HEK293 (cell line): ENCODE results near the gene TXNDC11.
A peak's percentile ranks its signal among the peaks of the same experiment; 100 is the strongest.

ENCODE experiments used
- CTCF ChIA-PET: fragments of 350-600 bp; formaldehyde crosslinking; extraction: SDS; loops from one replicate; lab custom pipeline; 2021; ENCODE audit warnings: antibody characterized with exemption; lab: Yijun Ruan, JAX
- POLR2A ChIA-PET: fragments of 300-600 bp; formaldehyde crosslinking; extraction: SDS; loops from one replicate; lab custom pipeline; 2020; ENCODE audit warnings: antibody characterized with exemption, inconsistent platforms; lab: Yijun Ruan, JAX
- H3K27ac ChIP-seq: fragments of 200-500 bp; sonication (Bioruptor generic); 2 replicates; pipeline ENCODE4 v1.5.1; 2014; ENCODE audit warnings: low read depth, low read length, control low read depth, inconsistent platforms; ENCODE audit errors: extremely low read depth
- H3K36me3 ChIP-seq, 2 experiments: fragments of 200-500 bp in 1 of 2; sonication (Bioruptor generic) in 1 of 2; 1 replicate in 1 of 2; 2 replicates in 1 of 2; pipeline ENCODE4 v1.5.1; 2014 to 2017; ENCODE audit warnings: inconsistent platforms in 2 of 2, low read length in 2 of 2; ENCODE audit not compliant: control insufficient read depth in 2 of 2, insufficient read depth in 1 of 2
- H3K4me1 ChIP-seq: fragments of 200-500 bp; sonication (Bioruptor generic); 2 replicates; pipeline ENCODE4 v1.5.1; 2014; ENCODE audit warnings: mild to moderate bottlenecking, low read length, inconsistent platforms; ENCODE audit not compliant: control insufficient read depth, insufficient read depth
- H3K4me3 ChIP-seq: 2 replicates; pipeline ENCODE4 v1.5.1; 2011; ENCODE audit warnings: low read depth, mild to moderate bottlenecking, control low read depth, low read length, moderate library complexity
- H3K9me3 ChIP-seq: fragments of 200-500 bp; sonication (Bioruptor generic); 2 replicates; pipeline ENCODE4 v1.5.1; 2014; ENCODE audit warnings: low read depth, low read length, inconsistent platforms; ENCODE audit not compliant: control insufficient read depth, insufficient read depth
- EGR2 ChIP-seq: fragments of 450-650 bp; formaldehyde crosslinking; IDR thresholded peaks from 2 replicates; pipeline ENCODE4 v1.5.1; 2016; ENCODE audit warnings: low read depth, missing biosample characterization, missing genetic modification characterization
- GLI4 ChIP-seq: fragments of 450-650 bp; formaldehyde crosslinking; IDR thresholded peaks from 2 replicates; pipeline ENCODE4 v1.5.1; 2016; ENCODE audit warnings: missing biosample characterization, missing genetic modification characterization
- GLIS1 ChIP-seq: fragments of 450-650 bp; formaldehyde crosslinking; IDR thresholded peaks from 2 replicates; pipeline ENCODE4 v1.5.1; 2016; ENCODE audit warnings: missing biosample characterization, missing genetic modification characterization
- GLIS2 ChIP-seq: fragments of 450-650 bp; formaldehyde crosslinking; IDR thresholded peaks from 2 replicates; pipeline ENCODE4 v1.5.1; 2016; ENCODE audit warnings: missing biosample characterization, missing genetic modification characterization
- HIC1 ChIP-seq: fragments of 450-650 bp; formaldehyde crosslinking; IDR thresholded peaks from 2 replicates; pipeline ENCODE4 v1.5.1; 2016; ENCODE audit warnings: missing biosample characterization, missing genetic modification characterization
- HOXC10 ChIP-seq: sonication (generic); formaldehyde crosslinking; IDR thresholded peaks from 2 replicates; pipeline ENCODE4 v1.8.1; 2023; ENCODE audit warnings: mild to moderate bottlenecking, missing genetic modification reagents
- SCRT1 ChIP-seq: fragments of 450-650 bp; formaldehyde crosslinking; IDR thresholded peaks from 2 replicates; pipeline ENCODE4 v1.5.1; 2016; ENCODE audit warnings: missing biosample characterization, missing genetic modification characterization, borderline replicate concordance
- SP3 ChIP-seq: fragments of 450-650 bp; formaldehyde crosslinking; IDR thresholded peaks from 2 replicates; pipeline ENCODE4 v1.5.1; 2016; ENCODE audit warnings: missing biosample characterization, missing genetic modification characterization
- YY1 ChIP-seq: fragments of 450-650 bp; formaldehyde crosslinking; IDR thresholded peaks from 2 replicates; pipeline ENCODE4 v1.5.1; 2018; ENCODE audit warnings: missing biosample characterization, missing genetic modification characterization
- ZBTB8A ChIP-seq: fragments of 450-650 bp; formaldehyde crosslinking; IDR thresholded peaks from 2 replicates; pipeline ENCODE4 v1.5.1; 2016; ENCODE audit warnings: missing biosample characterization, missing genetic modification characterization
- ZEB2 ChIP-seq: fragments of 450-650 bp; formaldehyde crosslinking; IDR thresholded peaks from 2 replicates; pipeline ENCODE4 v1.5.1; 2016; ENCODE audit warnings: missing biosample characterization, missing genetic modification characterization
- ZNF121 ChIP-seq: fragments of 450-650 bp; formaldehyde crosslinking; IDR thresholded peaks from 2 replicates; pipeline ENCODE4 v1.5.1; 2016; ENCODE audit warnings: missing biosample characterization, missing genetic modification characterization
- ZNF174 ChIP-seq: fragments of 450-650 bp; formaldehyde crosslinking; IDR thresholded peaks from 2 replicates; pipeline ENCODE4 v1.5.0; 2017; ENCODE audit warnings: missing biosample characterization, mild to moderate bottlenecking, missing genetic modification characterization
- ZNF266 ChIP-seq: fragments of 450-650 bp; formaldehyde crosslinking; IDR thresholded peaks from 2 replicates; pipeline ENCODE4 v1.5.1; 2016; ENCODE audit warnings: missing biosample characterization, missing genetic modification characterization, low read depth
- ZNF670 ChIP-seq: fragments of 450-650 bp; formaldehyde crosslinking; IDR thresholded peaks from 2 replicates; pipeline ENCODE4 v1.5.1; 2016; ENCODE audit warnings: missing biosample characterization, missing genetic modification characterization, low read depth
- ZNF707 ChIP-seq: fragments of 450-650 bp; formaldehyde crosslinking; IDR thresholded peaks from 2 replicates; pipeline ENCODE4 v1.5.1; 2016; ENCODE audit warnings: missing biosample characterization, missing genetic modification characterization
- ZSCAN30 ChIP-seq: fragments of 450-650 bp; IDR thresholded peaks from 2 replicates; pipeline ENCODE4 v1.5.1; 2018; ENCODE audit warnings: missing biosample characterization, mild to moderate bottlenecking, missing genetic modification characterization, moderate library complexity

The TXNDC11 gene

DNA sequence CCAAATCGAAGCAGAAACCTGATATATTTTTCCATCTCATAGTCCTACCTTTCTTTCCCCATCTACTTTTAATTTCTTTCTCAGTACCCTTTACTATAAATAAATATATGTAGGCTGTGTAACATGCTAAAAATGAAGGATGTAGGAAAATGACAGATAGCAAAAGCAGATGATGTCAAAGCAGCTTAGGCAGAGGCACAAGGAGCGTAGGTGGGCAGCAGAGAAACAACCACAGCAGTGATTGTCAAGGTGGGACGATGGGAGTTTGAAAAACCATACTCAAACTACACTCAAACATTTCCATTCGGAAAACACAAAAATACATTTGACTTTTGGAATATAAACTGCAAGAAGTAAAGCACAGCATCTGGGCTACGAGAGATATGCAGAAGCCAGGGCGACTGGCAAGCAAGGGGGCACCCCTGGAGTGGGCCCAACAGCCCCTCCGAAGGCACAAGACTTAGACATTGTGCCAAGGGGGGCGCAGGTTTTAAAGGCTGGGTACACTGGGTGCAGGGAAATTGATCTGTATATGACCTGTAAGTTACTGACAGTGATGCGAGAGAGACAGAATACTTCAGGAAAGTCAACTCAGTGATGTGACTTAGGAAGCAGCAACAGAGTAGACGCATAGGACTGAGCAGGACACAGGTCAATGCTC is 43.3 kb downstream of the TXNDC11 start:
- TF ChIP-seq GLIS2 (tag by site-specific recombination) (no peak), ZEB2 (tag by site-specific recombination) (no peak), YY1 (tag by site-specific recombination) (no peak), ZNF266 (no peak), HIC1 (tag by site-specific recombination) (no peak), ZBTB8A (tag by site-specific recombination) (no peak), SP3 (tag by site-specific recombination) (no peak), GLI4 (no peak), ZNF174 (tag by site-specific recombination) (no peak), ZSCAN30 (tag by site-specific recombination) (no peak), SCRT1 (tag by site-specific recombination) (no peak), ZNF121 (tag by site-specific recombination) (no peak)
- POLR2A ChIA-PET, result no interaction called here
- no peaks in the 10 kb centered on the region for H3K4me1 ChIP-seq
- CTCF ChIA-PET, result no interaction called here
- peaks cover 11 to 68% of the 10 kb centered on the region in 2 experiments; a peak in 2 of 3 replicates for H3K36me3 ChIP-seq
- H3K4me3 ChIP-seq, result no peak overlapping the region
- H3K27ac ChIP-seq, result no peak overlapping the region
- no peaks in the 10 kb centered on the region for H3K9me3 ChIP-seq

GRCh38 chr16:11698271-11698689 is 44.4 kb downstream of the TXNDC11 start:
- POLR2A ChIA-PET, result interaction anchor here (0.7 kb wide), 1 partner anchor 9 kb away, joined by 3 read pairs; no protein-coding TSS in a partner anchor
- Histone ChIP-seq H3K27ac (no peak overlapping the region), H3K36me3 (peaks cover 16 to 59% of the 10 kb centered on the region in 2 experiments; a peak in 2 of 3 replicates), H3K4me1 (no peaks in the 10 kb centered on the region), H3K9me3 (no peaks in the 10 kb centered on the region), H3K4me3 (no peak overlapping the region)
- CTCF ChIA-PET, result interaction anchor here (0.5 to 1.4 kb wide), 6 partner anchors 10 to 423 kb away, joined by 3 to 5 read pairs (median 3); no protein-coding TSS in a partner anchor
- TF ChIP-seq HOXC10 (CRISPR knock-in tag) (no peak), GLIS1 (peak; percentile 36; the same call in 1 of the 2 replicates)

DNA sequence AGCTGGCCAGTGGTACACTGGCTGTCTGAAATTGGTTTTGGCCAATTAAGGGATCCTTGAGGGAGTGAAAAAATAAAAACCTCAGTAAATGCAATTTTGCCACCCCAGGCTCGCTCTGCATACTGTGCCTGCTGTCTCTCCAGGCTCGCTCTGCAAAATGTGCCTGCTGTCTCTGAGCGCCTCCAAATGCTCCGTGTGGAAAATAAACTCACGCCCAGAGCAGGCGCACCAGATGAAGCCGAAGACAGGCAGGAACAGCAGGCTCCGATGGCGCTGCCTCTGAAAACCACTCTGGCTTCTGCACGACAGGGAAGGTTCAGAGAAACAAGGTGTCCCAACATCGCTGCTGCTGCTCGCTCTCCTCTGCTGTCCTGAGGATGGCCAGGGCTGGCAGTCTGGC is 45.3 kb downstream of the TXNDC11 start:
- no peak overlapping the region for H3K27ac ChIP-seq
- H3K9me3 ChIP-seq, result no peaks in the 10 kb centered on the region
- H3K4me1 ChIP-seq, result no peaks in the 10 kb centered on the region
- TF ChIP-seq ZNF670 (tag by site-specific recombination) (no peak), EGR2 (tag by site-specific recombination) (no peak), ZNF707 (no peak), ZBTB8A (tag by site-specific recombination) (no peak)
- H3K4me3 ChIP-seq, result no peak overlapping the region
- POLR2A ChIA-PET, result no interaction called here
- H3K36me3 ChIP-seq, result peaks cover 16 to 62% of the 10 kb centered on the region in 2 experiments; a peak in 2 of 3 replicates
- CTCF ChIA-PET, result interaction anchor here (1.1 to 1.4 kb wide), 3 partner anchors 11 to 301 kb away, joined by 3 to 5 read pairs (median 3); no protein-coding TSS in a partner anchor
